BJ (cell line): ENCODE results near the gene RIPPLY3. TPM values are rescaled to one million over a fixed set of nuclear protein-coding genes. Genes with fewer than 3 reads are reported as not detected.
"Not testable (repeated sequence)": the region's sequence is repeated elsewhere in the genome, so short reads cannot be mapped to it uniquely, and the experiment has no call there.

ENCODE experiments used
- CTCF ChIA-PET: fragments of 350-600 bp; formaldehyde crosslinking; extraction: SDS; loops from one replicate; lab custom pipeline; 2021; ENCODE audit warnings: antibody characterized with exemption, inconsistent platforms; lab: Yijun Ruan, JAX
- POLR2A ChIA-PET: fragments of 300-600 bp; sonication (Branson Sonifier 250); formaldehyde crosslinking; extraction: SDS; loops from one replicate; lab custom pipeline; 2021; ENCODE audit warnings: antibody characterized with exemption; lab: Charles Lee
- DNase-seq: peaks from one replicate; pipeline ENCODE4 v3.0.0-alpha.2; 2011; ENCODE audit warnings: low read depth
- H3K27me3 ChIP-seq: 2 replicates; pipeline ENCODE4 v1.6.0; 2011; ENCODE audit warnings: low read length; ENCODE audit not compliant: control insufficient read depth, insufficient read depth
- H3K36me3 ChIP-seq: 2 replicates; pipeline ENCODE4 v1.5.1; 2011; ENCODE audit warnings: low read length; ENCODE audit not compliant: control insufficient read depth, insufficient read depth
- H3K4me3 ChIP-seq: 2 replicates; pipeline ENCODE4 v1.5.1; 2011; ENCODE audit warnings: low read depth, mild to moderate bottlenecking, control low read depth, low read length
- CTCF ChIP-seq: IDR thresholded peaks from 2 replicates; pipeline ENCODE4 v1.5.1; 2011; ENCODE audit warnings: low read depth, mild to moderate bottlenecking, control low read depth, inconsistent platforms, low read length, moderate library complexity; ENCODE audit not compliant: insufficient read depth
- polyA plus RNA-seq: library from polyadenylated mRNA; depleted of rRNA; stranded (reverse); fragments of >200 nt; gene quantifications from 2 replicates; pipeline ENCODE4 v1.2.3, GENCODE V29; 2011

RIPPLY3 gene
- polyA plus RNA-seq, 1 experiment, result 0.23 TPM

- no peak for DNase-seq
- Histone ChIP-seq H3K4me3 (no peak overlapping the region), H3K36me3 (no peaks in the 10 kb centered on the region), H3K27me3 (no peaks in the 10 kb centered on the region)
- ChIA-PET POLR2A (no interaction called here), CTCF (interaction anchor here (0.6 to 1.6 kb wide), 6 partner anchors 9 to 14 kb away, joined by 3 to 9 read pairs (median 4); no protein-coding TSS in a partner anchor)
- no peak for TF ChIP-seq CTCF
These were observed 7.2 kb upstream of the RIPPLY3 start for GRCh38 chr21:36999131-36999898.

- TF ChIP-seq CTCF, result no peak
- Histone ChIP-seq H3K36me3 (no peaks in the 10 kb centered on the region), H3K4me3 (no peak overlapping the region), H3K27me3 (no peaks in the 10 kb centered on the region)
- ChIA-PET CTCF (interaction anchor here (0.7 to 1.6 kb wide), 3 partner anchors 9 to 10 kb away, joined by 3 to 9 read pairs (median 3); no protein-coding TSS in a partner anchor), POLR2A (no interaction called here)
- DNase-seq, result no peak
These were observed 6.1 kb upstream of the RIPPLY3 start for GRCh38 chr21:37000381-37000780.

GRCh38 chr21:37001441-37001840, 5.1 kb upstream of the RIPPLY3 start:
- POLR2A ChIA-PET, result no interaction called here
- no peaks in the 10 kb centered on the region for H3K36me3 ChIP-seq
- H3K27me3 ChIP-seq, result peaks cover 3% of the 10 kb centered on the region; the same call in 1 of the 2 replicates
- no peak overlapping the region for H3K4me3 ChIP-seq
- CTCF ChIA-PET, result interaction anchor here (1.3 to 1.6 kb wide), 3 partner anchors 10 to 12 kb away, joined by 5 to 9 read pairs (median 8); no protein-coding TSS in a partner anchor
- no peak for TF ChIP-seq CTCF
- no peak for DNase-seq

- CTCF ChIA-PET, result interaction anchor here (1.3 to 1.6 kb wide), 2 partner anchors 9 to 13 kb away, joined by 5 to 8 read pairs; no protein-coding TSS in a partner anchor
- H3K4me3 ChIP-seq, H3K36me3 ChIP-seq, DNase-seq, H3K27me3 ChIP-seq, POLR2A ChIA-PET: not testable (repeated sequence)
These were observed 3.7 kb upstream of the RIPPLY3 start for GRCh38 chr21:37002851-37003250.

GRCh38 chr21:37003917-37004316, 2.6 kb upstream of the RIPPLY3 start:
- H3K4me3 ChIP-seq, POLR2A ChIA-PET, DNase-seq, H3K27me3 ChIP-seq, H3K36me3 ChIP-seq: not testable (repeated sequence)
- CTCF ChIA-PET, result interaction anchor here (2.1 kb wide), 1 partner anchor 14 kb away, joined by 13 read pairs; no protein-coding TSS in a partner anchor
